ENCODE results near the gene WDR77.
A peak's percentile ranks its signal among the peaks of the same experiment; 100 is the strongest.

Gene WDR77

DNA sequence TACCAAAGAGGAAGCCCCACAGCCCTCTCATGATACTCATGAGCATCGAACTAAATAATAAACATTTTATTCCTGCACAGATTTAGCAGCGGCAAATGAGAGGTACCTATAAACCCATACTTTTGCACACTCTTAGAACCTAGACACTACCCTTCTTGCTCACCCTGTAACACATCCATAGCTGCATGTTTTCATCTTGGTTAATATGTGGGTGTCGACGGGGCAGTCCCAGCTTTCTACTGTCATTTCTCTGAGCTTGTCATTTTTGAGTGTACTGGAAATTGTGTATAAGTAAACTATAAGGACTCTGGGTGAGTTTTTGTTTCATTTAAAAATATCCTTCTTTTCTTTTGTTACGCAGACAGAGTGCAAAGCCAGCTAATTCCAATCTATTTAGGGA, 47.0 kb downstream of the WDR77 start:
- H4K20me1 ChIP-seq (ENCODE audit: low read depth, low read length) = no peaks in the 10 kb centered on the region
- no peak overlapping the region for H2AFZ ChIP-seq (ENCODE audit: low read depth, low read length, severe bottlenecking)
- H3K9me2 ChIP-seq (replicated peaks; ENCODE audit: insufficient read depth, low read length) = no peaks in the 10 kb centered on the region
- H3K4me2 ChIP-seq (ENCODE audit: low read depth, low read length, poor library complexity, severe bottlenecking) = no peak overlapping the region
- peaks cover 27% of the 10 kb centered on the region for H3F3A ChIP-seq (ENCODE audit: insufficient read depth)
- H3K27me3 ChIP-seq (ENCODE audit: low read length) = no peaks in the 10 kb centered on the region
- H3K9me3 ChIP-seq (ENCODE audit: insufficient read depth, low read length) = no peaks in the 10 kb centered on the region
- no peaks in the 10 kb centered on the region for H3K36me3 ChIP-seq (ENCODE audit: low read length)
- H3K4me3 ChIP-seq (ENCODE audit: insufficient read depth, low read length, poor library complexity, severe bottlenecking) = no peak overlapping the region
- no peak overlapping the region for H3K9ac ChIP-seq (ENCODE audit: low read length)
- TF ChIP-seq CTCF (IDR thresholded peaks at IDR 0.05; ENCODE audit: insufficient read depth, low read length, poor library complexity, severe bottlenecking) (no peak), EZH2phosphoT487 (conservative IDR thresholded peaks at IDR 0.05; ENCODE audit: low read length) (no peak)
- H3K79me2 ChIP-seq (ENCODE audit: insufficient read depth, low read length) = no peaks in the 10 kb centered on the region
- no peak overlapping the region for H3K27ac ChIP-seq (ENCODE audit: low read depth, low read length)

GRCh38 chr1:111399792-111400610, 49.1 kb downstream of the WDR77 start:
- peak overlapping the region; percentile 11 for H3K4me2 ChIP-seq (ENCODE audit: low read depth, low read length, poor library complexity, severe bottlenecking)
- H3K9ac ChIP-seq (ENCODE audit: low read length) = no peak overlapping the region; the same call in 1 of the 2 replicates
- H2AFZ ChIP-seq (ENCODE audit: low read depth, low read length, severe bottlenecking) = peak overlapping the region; percentile 2
- no peaks in the 10 kb centered on the region for H3K9me2 ChIP-seq (replicated peaks; ENCODE audit: insufficient read depth, low read length)
- no peaks in the 10 kb centered on the region for H3K79me2 ChIP-seq (ENCODE audit: insufficient read depth, low read length)
- no peak overlapping the region for H3K4me3 ChIP-seq (ENCODE audit: insufficient read depth, low read length, poor library complexity, severe bottlenecking)
- peak; percentile 67 for TF ChIP-seq CTCF (IDR thresholded peaks at IDR 0.05; ENCODE audit: insufficient read depth, low read length, poor library complexity, severe bottlenecking)
- no peak for TF ChIP-seq EZH2phosphoT487 (conservative IDR thresholded peaks at IDR 0.05; ENCODE audit: low read length)
- no peaks in the 10 kb centered on the region for H3K36me3 ChIP-seq (ENCODE audit: low read length)
- H3K27ac ChIP-seq (ENCODE audit: low read depth, low read length) = no peak overlapping the region
- peaks cover 6% of the 10 kb centered on the region for H3F3A ChIP-seq (ENCODE audit: insufficient read depth)
- H3K27me3 ChIP-seq (ENCODE audit: low read length) = no peaks in the 10 kb centered on the region
- no peaks in the 10 kb centered on the region for H4K20me1 ChIP-seq (ENCODE audit: low read depth, low read length)
- H3K9me3 ChIP-seq (ENCODE audit: insufficient read depth, low read length) = no peaks in the 10 kb centered on the region

GRCh38 chr1:111392460-111392945, 56.6 kb downstream of the WDR77 start:
- H3K79me2 ChIP-seq (ENCODE audit: insufficient read depth, low read length) = no peaks in the 10 kb centered on the region
- H3F3A ChIP-seq (ENCODE audit: insufficient read depth) = no peaks in the 10 kb centered on the region
- no peak overlapping the region for H3K27ac ChIP-seq (ENCODE audit: low read depth, low read length)
- no peak overlapping the region for H3K4me3 ChIP-seq (ENCODE audit: insufficient read depth, low read length, poor library complexity, severe bottlenecking)
- H3K9me3 ChIP-seq (ENCODE audit: insufficient read depth, low read length) = no peaks in the 10 kb centered on the region
- no peaks in the 10 kb centered on the region for H4K20me1 ChIP-seq (ENCODE audit: low read depth, low read length)
- TF ChIP-seq EZH2phosphoT487 (conservative IDR thresholded peaks at IDR 0.05; ENCODE audit: low read length) (no peak), CTCF (IDR thresholded peaks at IDR 0.05; ENCODE audit: insufficient read depth, low read length, poor library complexity, severe bottlenecking) (no peak)
- H3K36me3 ChIP-seq (ENCODE audit: low read length) = no peaks in the 10 kb centered on the region
- no peak overlapping the region for H3K9ac ChIP-seq (ENCODE audit: low read length)
- H3K27me3 ChIP-seq (ENCODE audit: low read length) = no peaks in the 10 kb centered on the region
- H3K4me2 ChIP-seq (ENCODE audit: low read depth, low read length, poor library complexity, severe bottlenecking) = no peak overlapping the region
- H2AFZ ChIP-seq (ENCODE audit: low read depth, low read length, severe bottlenecking) = no peak overlapping the region
- H3K9me2 ChIP-seq (replicated peaks; ENCODE audit: insufficient read depth, low read length) = no peaks in the 10 kb centered on the region
